SK-N-SH (cell line): Measurements from ENCODE around the gene TMEM109. TPM values are rescaled to one million over a fixed set of nuclear protein-coding genes. Genes with fewer than 3 reads are reported as not detected.

Source experiments
- CTCF ChIA-PET: fragments of 300-600, 350-600 bp; formaldehyde crosslinking; extraction: SDS; loops from one replicate; lab custom pipeline; 2021; lab: Yijun Ruan, JAX
- POLR2A ChIA-PET: fragments of 350-600 bp; sonication (Branson Sonifier 250); formaldehyde crosslinking; extraction: SDS; loops from one replicate; lab custom pipeline; 2020; ENCODE audit warnings: antibody characterized with exemption, inconsistent platforms; lab: Yijun Ruan, JAX
- DNase-seq: peaks from one replicate; pipeline ENCODE4 v3.0.0; 2012
- H2AFZ ChIP-seq: fragments of 200-600 bp; sonication (generic); 2 replicates; pipeline ENCODE4 v1.8.1; 2016; ENCODE audit warnings: antibody characterized with exemption, mild to moderate bottlenecking, low read depth
- H3F3A ChIP-seq: fragments of 200-600 bp; sonication (generic); replicated peaks from 2 replicates; pipeline ENCODE3; 2016; ENCODE audit warnings: antibody characterized with exemption, mild to moderate bottlenecking; ENCODE audit not compliant: insufficient read depth
- H3K27ac ChIP-seq, 2 experiments: fragments of 200-500 bp in 1 of 2; fragments of 200-600 bp in 1 of 2; sonication (Bioruptor generic) in 1 of 2; sonication (generic), shearing (Covaris generic) in 1 of 2; 2 replicates each; pipeline versions ENCODE4 v1.5.1 to v1.6.1; 2014 to 2016; ENCODE audit warnings: low read depth in 2 of 2, inconsistent platforms in 1 of 2, low read length in 1 of 2, mild to moderate bottlenecking in 1 of 2, mixed read lengths in 1 of 2
- H3K27me3 ChIP-seq: fragments of 200-600 bp; sonication (generic), shearing (Covaris generic); 2 replicates; pipeline ENCODE4 v1.6.1; 2016; ENCODE audit warnings: mixed run types; ENCODE audit not compliant: insufficient read depth
- H3K36me3 ChIP-seq, 2 experiments: fragments of 200-500 bp in 1 of 2; fragments of 200-600 bp in 1 of 2; sonication (Bioruptor generic) in 1 of 2; sonication (generic) in 1 of 2; replicated peaks in 1 of 2; 2 replicates each; pipeline versions ENCODE3 to v1.5.1; 2014 to 2016; ENCODE audit warnings: low read length in 1 of 2, mild to moderate bottlenecking in 1 of 2; ENCODE audit not compliant: insufficient read depth in 2 of 2, control insufficient read depth in 1 of 2
- H3K4me1 ChIP-seq, 2 experiments: fragments of 200-500 bp in 1 of 2; fragments of 200-600 bp in 1 of 2; sonication (Bioruptor generic) in 1 of 2; sonication (generic), shearing (Covaris generic) in 1 of 2; 2 replicates each; pipeline versions ENCODE4 v1.5.1 to v1.6.1; 2014 to 2016; ENCODE audit warnings: low read depth in 1 of 2, low read length in 1 of 2, mixed run types in 1 of 2; ENCODE audit not compliant: insufficient read depth in 2 of 2, control insufficient read depth in 1 of 2
- H3K4me2 ChIP-seq: fragments of 200-600 bp; sonication (generic), shearing (Covaris generic); 2 replicates; pipeline ENCODE4 v1.6.1; 2017; ENCODE audit warnings: mixed run types
- H3K4me3 ChIP-seq, 2 experiments: fragments of 200-500 bp in 1 of 2; fragments of 200-600 bp in 1 of 2; sonication (Bioruptor generic) in 1 of 2; sonication (generic), shearing (Covaris generic) in 1 of 2; 2 replicates each; pipeline versions ENCODE4 v1.5.1 to v1.8.1; 2014 to 2016; ENCODE audit warnings: low read depth in 2 of 2, inconsistent platforms in 1 of 2, low read length in 1 of 2, mild to moderate bottlenecking in 1 of 2, mixed read lengths in 1 of 2, moderate library complexity in 1 of 2
- H3K79me2 ChIP-seq: fragments of 200-600 bp; sonication (generic); 2 replicates; pipeline ENCODE4 v1.8.1; 2017; ENCODE audit warnings: mild to moderate bottlenecking; ENCODE audit not compliant: insufficient read depth
- H3K9ac ChIP-seq: fragments of 200-600 bp; sonication (generic); 2 replicates; pipeline ENCODE4 v1.6.1; 2017; ENCODE audit warnings: mixed run types
- H3K9me2 ChIP-seq: fragments of 200-600 bp; sonication (generic); 2 replicates; pipeline ENCODE4 v1.6.1; 2017; ENCODE audit warnings: mixed run types
- H3K9me3 ChIP-seq: fragments of 200-600 bp; sonication (generic); 2 replicates; pipeline ENCODE4 v1.6.1; 2017; ENCODE audit warnings: mixed run types, mild to moderate bottlenecking, moderate library complexity
- H4K20me1 ChIP-seq: fragments of 200-600 bp; sonication (generic); 2 replicates; pipeline ENCODE4 v1.6.1; 2017; ENCODE audit warnings: mild to moderate bottlenecking, mixed run types; ENCODE audit not compliant: insufficient read depth
- CHD2 ChIP-seq: fragments of 150-350 bp; IDR thresholded peaks from 2 replicates; pipeline ENCODE4 v1.6.1; 2018; ENCODE audit warnings: low read length; ENCODE audit not compliant: partially characterized antibody
- JUND ChIP-seq: IDR thresholded peaks from 2 replicates; pipeline ENCODE4 v1.4.0; 2012
- RFX5 ChIP-seq: IDR thresholded peaks from 2 replicates; pipeline ENCODE4 v1.6.1; 2012; ENCODE audit warnings: mild to moderate bottlenecking, improper control_type of control experiment, low read length
- SMC3 ChIP-seq: IDR thresholded peaks from 2 replicates; pipeline ENCODE4 v1.6.1; 2012; ENCODE audit warnings: low read depth, low read length, improper control_type of control experiment
- YY1 ChIP-seq: IDR thresholded peaks from 2 replicates; pipeline ENCODE4 v1.4.0; 2012; ENCODE audit warnings: low read depth, mild to moderate bottlenecking
- WGBS: methylation state at CpG from one replicate; pipeline ENCODE4 v1.1.6; 2017; ENCODE audit warnings: low lambda C conversion rate; 5-methylcytosine and 5-hydroxymethylcytosine counted together
- polyA plus RNA-seq, 3 experiments: library from polyadenylated mRNA; depleted of rRNA; stranded (reverse); fragments of >200 nt; gene quantifications; 2 replicates each; pipeline ENCODE4 v1.2.3, GENCODE V29; 2012
- TF ChIP-seq, protein P1 (sequence below): IDR thresholded peaks from 2 replicates; pipeline ENCODE4; 2012
- TF ChIP-seq, protein P2 (sequence below): IDR thresholded peaks from 2 replicates; pipeline ENCODE4 v1.6.1; 2012; ENCODE audit warnings: mild to moderate bottlenecking, low read depth, low read length, moderate library complexity

TMEM109 gene
- polyA plus RNA-seq, 1 of the 3 experiments (the other 2 are of a cell fraction), result 52.7 TPM

DNA sequence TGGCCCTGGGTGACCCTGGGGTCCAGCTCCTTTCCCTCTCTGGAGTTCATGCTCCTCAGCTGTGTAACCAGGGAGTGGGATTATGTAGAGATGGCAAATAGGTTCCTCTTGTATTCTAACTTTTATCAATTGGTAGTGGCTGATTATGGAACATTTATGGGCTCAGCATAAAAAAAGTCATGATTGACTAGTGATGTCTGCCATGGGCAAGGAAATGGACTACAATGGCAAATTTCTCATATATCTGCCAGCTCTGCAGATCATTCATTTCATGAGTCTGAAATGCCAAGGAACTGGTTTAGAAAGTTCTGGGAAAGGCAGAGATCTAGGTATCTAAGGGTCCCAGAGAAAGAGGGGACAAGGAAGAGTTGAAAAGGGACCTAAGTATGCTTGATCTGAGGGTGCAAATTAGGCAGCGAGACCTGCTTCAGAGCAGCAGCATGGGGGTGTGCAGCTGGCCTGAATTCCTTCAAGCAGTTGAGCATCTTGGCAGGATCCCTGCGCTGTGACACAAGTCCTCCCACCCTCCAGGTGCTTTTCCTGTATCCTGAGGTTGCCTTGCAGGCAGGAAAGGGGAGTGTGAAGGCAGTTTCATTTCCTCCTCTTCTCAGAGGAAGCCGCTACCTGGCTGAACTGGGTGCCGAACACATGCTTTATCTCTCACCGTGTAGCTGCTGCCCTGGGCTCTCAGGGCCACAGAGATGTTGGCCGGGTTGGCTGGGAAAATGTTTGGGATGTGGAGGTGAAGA lies 27.6 kb downstream of the TMEM109 start:
- WGBS, result 65% methylated on average over 4 of the region's 6 CpGs
- Histone ChIP-seq H3K4me1 (no peaks in the 10 kb centered on the region; a peak in 1 of 4 replicates), H3K9ac (no peak overlapping the region), H3K79me2 (no peaks in the 10 kb centered on the region), H3K36me3 (no peaks in the 10 kb centered on the region), H4K20me1 (no peaks in the 10 kb centered on the region), H2AFZ (no peak overlapping the region), H3K9me2 (no peaks in the 10 kb centered on the region)
- TF ChIP-seq, protein P1, sequence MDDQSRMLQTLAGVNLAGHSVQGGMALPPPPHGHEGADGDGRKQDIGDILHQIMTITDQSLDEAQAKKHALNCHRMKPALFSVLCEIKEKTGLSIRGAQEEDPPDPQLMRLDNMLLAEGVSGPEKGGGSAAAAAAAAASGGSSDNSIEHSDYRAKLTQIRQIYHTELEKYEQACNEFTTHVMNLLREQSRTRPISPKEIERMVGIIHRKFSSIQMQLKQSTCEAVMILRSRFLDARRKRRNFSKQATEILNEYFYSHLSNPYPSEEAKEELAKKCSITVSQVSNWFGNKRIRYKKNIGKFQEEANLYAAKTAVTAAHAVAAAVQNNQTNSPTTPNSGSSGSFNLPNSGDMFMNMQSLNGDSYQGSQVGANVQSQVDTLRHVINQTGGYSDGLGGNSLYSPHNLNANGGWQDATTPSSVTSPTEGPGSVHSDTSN, result no peak
- no peak for TF ChIP-seq CHD2
- no peak for TF ChIP-seq RFX5
- TF ChIP-seq, protein P2, sequence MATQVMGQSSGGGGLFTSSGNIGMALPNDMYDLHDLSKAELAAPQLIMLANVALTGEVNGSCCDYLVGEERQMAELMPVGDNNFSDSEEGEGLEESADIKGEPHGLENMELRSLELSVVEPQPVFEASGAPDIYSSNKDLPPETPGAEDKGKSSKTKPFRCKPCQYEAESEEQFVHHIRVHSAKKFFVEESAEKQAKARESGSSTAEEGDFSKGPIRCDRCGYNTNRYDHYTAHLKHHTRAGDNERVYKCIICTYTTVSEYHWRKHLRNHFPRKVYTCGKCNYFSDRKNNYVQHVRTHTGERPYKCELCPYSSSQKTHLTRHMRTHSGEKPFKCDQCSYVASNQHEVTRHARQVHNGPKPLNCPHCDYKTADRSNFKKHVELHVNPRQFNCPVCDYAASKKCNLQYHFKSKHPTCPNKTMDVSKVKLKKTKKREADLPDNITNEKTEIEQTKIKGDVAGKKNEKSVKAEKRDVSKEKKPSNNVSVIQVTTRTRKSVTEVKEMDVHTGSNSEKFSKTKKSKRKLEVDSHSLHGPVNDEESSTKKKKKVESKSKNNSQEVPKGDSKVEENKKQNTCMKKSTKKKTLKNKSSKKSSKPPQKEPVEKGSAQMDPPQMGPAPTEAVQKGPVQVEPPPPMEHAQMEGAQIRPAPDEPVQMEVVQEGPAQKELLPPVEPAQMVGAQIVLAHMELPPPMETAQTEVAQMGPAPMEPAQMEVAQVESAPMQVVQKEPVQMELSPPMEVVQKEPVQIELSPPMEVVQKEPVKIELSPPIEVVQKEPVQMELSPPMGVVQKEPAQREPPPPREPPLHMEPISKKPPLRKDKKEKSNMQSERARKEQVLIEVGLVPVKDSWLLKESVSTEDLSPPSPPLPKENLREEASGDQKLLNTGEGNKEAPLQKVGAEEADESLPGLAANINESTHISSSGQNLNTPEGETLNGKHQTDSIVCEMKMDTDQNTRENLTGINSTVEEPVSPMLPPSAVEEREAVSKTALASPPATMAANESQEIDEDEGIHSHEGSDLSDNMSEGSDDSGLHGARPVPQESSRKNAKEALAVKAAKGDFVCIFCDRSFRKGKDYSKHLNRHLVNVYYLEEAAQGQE, result no peak
- no peak for TF ChIP-seq YY1
- TF ChIP-seq SMC3, result no peak
- TF ChIP-seq, all 33 proteins: peak for 0
- Histone ChIP-seq H3K27ac (no peak overlapping the region), H3K4me2 (no peak overlapping the region), H3F3A (no peaks in the 10 kb centered on the region), H3K27me3 (no peaks in the 10 kb centered on the region), H3K9me3 (no peaks in the 10 kb centered on the region), H3K4me3 (no peak overlapping the region)
- ChIA-PET POLR2A (no interaction called here), CTCF (interaction anchor here (0.5 to 3.0 kb wide), 5 partner anchors 12 to 353 kb away, joined by 3 to 11 read pairs (median 4); no protein-coding TSS in a partner anchor)
- no peak for DNase-seq

DNA sequence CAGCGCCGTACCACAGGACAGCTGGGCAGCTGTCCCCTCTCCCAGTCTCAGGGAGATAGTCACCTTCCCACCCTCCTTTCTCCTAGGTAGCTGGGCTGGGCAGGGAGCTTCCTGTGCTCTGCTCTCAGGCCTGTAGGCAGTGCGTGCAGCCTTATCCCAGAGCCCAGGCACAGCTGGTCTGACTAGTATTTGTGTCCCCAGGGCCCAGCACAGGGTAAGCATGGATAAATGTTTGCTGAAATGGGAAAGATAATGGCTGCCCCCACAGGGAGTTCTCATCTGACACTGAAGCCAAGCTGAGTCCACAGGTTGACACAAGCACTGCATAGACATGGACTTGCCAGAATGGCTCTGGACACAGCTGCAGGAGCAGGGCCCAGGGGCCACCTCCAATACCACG lies 28.3 kb downstream of the TMEM109 start:
- ChIA-PET CTCF (interaction anchor here (0.5 to 3.0 kb wide), 4 partner anchors 43 to 352 kb away, joined by 3 to 11 read pairs (median 4); no protein-coding TSS in a partner anchor), POLR2A (no interaction called here)
- Histone ChIP-seq H3K4me2 (no peak overlapping the region), H3K9me3 (no peaks in the 10 kb centered on the region), H3K27ac (no peak overlapping the region), H2AFZ (no peak overlapping the region), H3K9me2 (no peaks in the 10 kb centered on the region), H3K27me3 (no peaks in the 10 kb centered on the region), H3K79me2 (no peaks in the 10 kb centered on the region), H3K36me3 (no peaks in the 10 kb centered on the region), H3K4me1 (no peaks in the 10 kb centered on the region; a peak in 1 of 4 replicates), H3K4me3 (no peak overlapping the region), H3K9ac (no peak overlapping the region), H3F3A (no peaks in the 10 kb centered on the region), H4K20me1 (no peaks in the 10 kb centered on the region)
- WGBS, result 76% methylated on average over 4 of the region's 4 CpGs
- no peak for DNase-seq
- no peak for TF ChIP-seq JUND
